ENCODE results near the gene PIGU.
"Not testable (repeated sequence)": the region's sequence is repeated elsewhere in the genome, so short reads cannot be mapped to it uniquely, and the experiment has no call there.

PIGU gene

GRCh38 chr20:34532756-34533155 is 144.1 kb downstream of the PIGU start:
- DNase-seq (ENCODE audit: low spot score), result no peak

GRCh38 chr20:34532320-34532719 is 144.6 kb downstream of the PIGU start:
- no peak for DNase-seq (ENCODE audit: low spot score)

- no peak for DNase-seq (ENCODE audit: low spot score)
Measured at GRCh38 chr20:34531608-34532265, 145.2 kb downstream of the PIGU start.

GRCh38 chr20:34530342-34530741 is 146.6 kb downstream of the PIGU start:
- no peak for DNase-seq (ENCODE audit: low spot score)

- DNase-seq (ENCODE audit: low spot score), result no peak
Measured at GRCh38 chr20:34529742-34530141, 147.2 kb downstream of the PIGU start.

GRCh38 chr20:34528921-34529297 is 148.0 kb downstream of the PIGU start:
- no peak for DNase-seq (ENCODE audit: low spot score)

- no peak for DNase-seq (ENCODE audit: low spot score)
Measured at GRCh38 chr20:34527016-34527415, 149.9 kb downstream of the PIGU start.

- DNase-seq (ENCODE audit: low spot score), result no peak
Measured at GRCh38 chr20:34526466-34526865, 150.4 kb downstream of the PIGU start.

- peak; percentile 95 for DNase-seq (ENCODE audit: low spot score)
Measured at GRCh38 chr20:34525709-34526416, 151.0 kb downstream of the PIGU start.

GRCh38 chr20:34525342-34525708 is 151.6 kb downstream of the PIGU start:
- no peak for DNase-seq (ENCODE audit: low spot score)

GRCh38 chr20:34524426-34524825 is 152.5 kb downstream of the PIGU start:
- DNase-seq (ENCODE audit: low spot score), result no peak

GRCh38 chr20:34522969-34523871 is 153.7 kb downstream of the PIGU start:
- peak; percentile 46 for DNase-seq (ENCODE audit: low spot score)

GRCh38 chr20:34519841-34520240 is 157.1 kb downstream of the PIGU start:
- not testable (repeated sequence) for DNase-seq (ENCODE audit: low spot score)

GRCh38 chr20:34518863-34519262 is 158.0 kb downstream of the PIGU start:
- not testable (repeated sequence) for DNase-seq (ENCODE audit: low spot score)

GRCh38 chr20:34517114-34517505 is 159.8 kb downstream of the PIGU start:
- DNase-seq (ENCODE audit: low spot score), result no peak

- peak; percentile 97 for DNase-seq (ENCODE audit: low spot score)
Measured at GRCh38 chr20:34516247-34517113, 160.4 kb downstream of the PIGU start, which contains the start of gene DYNLRB1. DYNLRB1 (plus strand) TSS chr20:34516422; CDS start chr20:34516459, 37 bp downstream.

GRCh38 chr20:34515484-34516246 is 161.2 kb downstream of the PIGU start:
- DNase-seq (ENCODE audit: low spot score), result peak; percentile 22

- DNase-seq (ENCODE audit: low spot score), result no peak
Measured at GRCh38 chr20:34514897-34515483, 161.9 kb downstream of the PIGU start.

GRCh38 chr20:34514034-34514433 is 162.9 kb downstream of the PIGU start:
- not testable (repeated sequence) for DNase-seq (ENCODE audit: low spot score)

GRCh38 chr20:34512955-34513419 is 163.9 kb downstream of the PIGU start:
- DNase-seq (ENCODE audit: low spot score), result no peak
